NOMO-1 treated with dmso at 0.1 percent for 144 hours (cell line): ENCODE results near the gene MAPK6.

Experiments used
- DNase-seq: peaks from one replicate; lab custom pipeline; 2025; ENCODE audit not compliant: unreplicated experiment; lab: John Stamatoyannopoulos, UW

The MAPK6 gene

GRCh38 chr15:52101542-52102323, 82.7 kb downstream of the MAPK6 start:
- peak; percentile 46 for DNase-seq

GRCh38 chr15:52102463-52102862, 83.4 kb downstream of the MAPK6 start:
- DNase-seq = no peak

GRCh38 chr15:52103217-52104207, 84.5 kb downstream of the MAPK6 start:
- DNase-seq = peak; percentile 21

- no peak for DNase-seq
Measured at GRCh38 chr15:52104532-52105004, 85.5 kb downstream of the MAPK6 start.

DNA sequence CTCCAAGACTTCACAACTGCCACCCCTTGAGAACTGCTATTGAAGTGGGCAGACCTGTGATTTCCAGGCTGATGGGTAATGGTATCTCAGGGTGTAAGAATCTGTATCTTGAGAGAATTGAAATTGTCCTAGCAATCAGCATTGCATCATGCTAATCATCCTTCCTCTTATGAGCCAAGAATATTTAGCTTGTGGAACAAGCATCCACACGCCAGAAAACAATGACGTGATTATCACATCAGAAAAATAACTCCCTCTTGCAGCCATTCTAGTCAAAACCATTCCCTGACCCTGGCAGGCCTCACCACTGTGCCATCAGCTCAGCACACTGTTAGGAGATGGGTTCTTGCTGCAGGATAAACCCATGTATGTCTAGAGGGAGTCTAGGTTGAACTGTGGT, 86.8 kb downstream of the MAPK6 start:
- DNase-seq = no peak

DNA sequence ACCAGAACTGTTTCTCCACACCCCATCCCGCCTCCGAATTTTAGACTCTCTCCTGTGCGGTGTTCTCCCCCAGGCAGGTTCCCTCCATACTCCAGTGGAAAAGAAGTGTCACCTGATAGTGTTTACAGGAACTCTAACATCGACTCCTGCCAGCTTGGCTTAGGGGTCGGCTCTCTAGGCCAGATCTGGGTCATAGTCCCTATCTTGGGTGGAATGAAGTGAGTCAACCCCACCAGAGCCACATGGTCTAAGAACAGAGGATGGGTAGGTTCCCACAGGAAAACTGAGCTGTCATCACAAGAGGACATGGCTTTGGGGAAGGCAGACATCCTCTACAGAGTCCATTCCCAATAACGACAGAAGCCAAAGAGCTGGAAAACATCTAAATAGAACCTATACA, 87.6 kb downstream of the MAPK6 start:
- DNase-seq = no peak

GRCh38 chr15:52107238-52107637, 88.2 kb downstream of the MAPK6 start:
- DNase-seq = no peak

DNA sequence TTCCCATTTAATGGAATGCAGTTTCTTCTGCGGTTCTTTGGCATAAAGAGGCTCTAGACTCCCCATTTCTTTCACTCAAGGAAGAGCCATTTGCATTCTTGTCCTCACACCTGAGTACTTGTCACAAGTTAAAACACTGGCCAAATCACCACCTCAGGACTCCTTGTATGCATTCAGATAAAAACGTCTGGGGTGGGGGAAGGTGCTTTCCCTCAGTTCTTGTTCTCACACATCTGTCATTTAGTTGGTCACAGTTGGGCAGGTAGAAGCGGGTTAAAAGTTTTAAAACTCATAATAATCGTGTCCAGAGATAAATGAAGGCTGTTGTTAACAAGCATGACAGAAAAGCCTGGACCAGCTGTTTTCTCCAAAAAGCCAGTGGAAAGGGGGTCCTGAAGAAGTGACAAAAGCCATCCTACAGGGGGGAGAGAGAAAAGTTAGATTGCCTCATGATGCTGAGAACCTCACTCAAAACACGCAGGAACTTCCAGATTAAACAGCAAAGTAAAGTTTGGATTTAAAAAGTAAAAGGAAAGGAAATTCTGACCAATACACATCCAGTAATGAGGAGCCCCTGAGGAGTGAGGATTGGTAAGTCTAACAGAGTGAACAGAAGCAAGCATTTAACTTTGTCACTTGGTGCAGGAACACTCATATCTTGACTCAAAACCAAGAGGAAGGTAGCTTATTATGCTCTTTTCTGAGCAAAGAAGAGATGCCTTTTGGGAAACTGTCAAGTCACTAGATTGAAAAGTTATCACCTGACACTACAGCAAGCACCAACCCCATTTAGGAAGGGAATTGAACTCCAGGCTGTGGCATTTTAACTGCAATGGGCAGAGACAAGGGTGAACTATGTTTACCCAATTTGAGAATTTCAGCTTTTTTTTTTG, 90.8 kb downstream of the MAPK6 start:
- no peak for DNase-seq

DNA sequence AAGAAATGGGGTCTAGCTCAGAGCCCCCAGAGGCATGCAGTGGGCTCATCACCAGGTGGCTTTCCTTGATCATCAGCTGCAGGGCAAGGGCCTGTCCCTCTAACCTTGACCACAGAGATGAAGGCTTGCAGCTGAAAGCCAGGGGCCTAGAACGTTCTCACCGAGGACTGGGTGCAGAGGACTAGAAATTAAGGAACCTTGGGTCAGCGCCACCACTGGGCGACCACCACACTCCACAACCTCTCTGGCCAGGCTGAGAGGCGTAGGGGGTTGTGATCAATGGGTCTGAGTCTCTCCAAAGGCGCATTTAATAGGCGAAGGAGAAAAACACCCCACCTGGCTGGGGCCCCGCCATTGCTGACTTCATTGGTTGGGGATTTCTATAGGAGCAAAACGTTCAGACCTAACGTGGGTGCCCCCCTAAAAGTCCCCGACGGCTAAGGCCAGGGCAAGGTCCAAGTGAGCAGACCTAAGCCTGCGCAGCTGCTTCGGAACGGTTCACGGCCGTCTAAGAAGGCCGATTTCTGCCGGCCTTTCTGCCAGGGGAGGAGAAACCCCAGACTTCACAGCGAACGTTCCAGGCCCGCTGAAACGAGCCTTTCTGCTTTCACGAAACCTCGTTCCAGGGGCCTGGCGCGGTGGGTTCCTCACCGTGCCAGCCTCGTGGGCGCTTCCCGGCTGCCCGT, 92.6 kb downstream of the MAPK6 start:
- no peak for DNase-seq

DNA sequence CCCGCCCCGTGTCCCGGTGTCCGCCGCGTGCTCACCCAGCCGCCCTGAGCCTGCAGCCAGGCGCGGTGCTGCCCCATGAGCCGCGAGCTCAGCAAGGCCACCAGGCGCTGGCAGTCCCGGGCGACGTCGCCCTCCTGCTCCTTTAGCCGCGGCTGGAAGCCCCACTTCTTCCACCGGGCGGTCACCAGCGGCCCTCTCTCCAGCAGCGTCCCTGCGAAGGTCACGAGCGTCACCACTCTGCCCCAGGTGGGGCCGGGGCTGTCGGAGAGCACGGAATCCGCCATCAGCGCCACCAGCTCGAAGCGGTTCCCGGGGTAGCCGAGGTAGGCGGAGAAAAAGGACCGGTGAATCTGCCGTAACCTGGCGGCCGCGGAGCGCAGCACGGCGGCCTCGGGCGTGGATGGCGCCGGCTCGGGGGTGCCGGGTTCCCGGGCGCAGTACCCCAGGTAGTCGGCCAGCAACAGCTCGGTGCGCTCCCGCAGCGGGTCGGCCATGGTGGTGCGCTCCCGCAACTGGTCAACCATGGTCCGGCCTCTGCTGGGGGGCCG, 93.3 kb downstream of the MAPK6 start:
- no peak for DNase-seq

GRCh38 chr15:52113235-52113634, 94.2 kb downstream of the MAPK6 start:
- no peak for DNase-seq

DNA sequence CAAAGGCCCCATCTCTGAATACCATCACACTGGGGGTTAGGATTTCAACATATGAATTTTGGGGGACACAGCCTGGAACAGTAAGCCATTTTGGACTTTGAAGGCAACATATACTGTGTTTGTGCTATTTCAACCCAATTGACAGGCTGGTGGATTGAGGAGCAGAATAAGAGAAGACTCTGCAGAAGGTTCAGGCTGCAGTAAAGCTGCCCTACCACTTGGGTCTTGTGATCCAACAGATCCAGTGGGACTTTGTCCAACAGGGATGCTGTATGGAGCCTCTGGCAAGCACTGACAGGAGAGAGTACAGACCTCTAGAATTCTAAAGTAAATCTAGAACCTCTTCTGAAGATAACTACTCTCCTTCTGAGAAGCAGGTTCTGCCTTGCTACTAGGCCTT, 94.7 kb downstream of the MAPK6 start:
- no peak for DNase-seq

DNA sequence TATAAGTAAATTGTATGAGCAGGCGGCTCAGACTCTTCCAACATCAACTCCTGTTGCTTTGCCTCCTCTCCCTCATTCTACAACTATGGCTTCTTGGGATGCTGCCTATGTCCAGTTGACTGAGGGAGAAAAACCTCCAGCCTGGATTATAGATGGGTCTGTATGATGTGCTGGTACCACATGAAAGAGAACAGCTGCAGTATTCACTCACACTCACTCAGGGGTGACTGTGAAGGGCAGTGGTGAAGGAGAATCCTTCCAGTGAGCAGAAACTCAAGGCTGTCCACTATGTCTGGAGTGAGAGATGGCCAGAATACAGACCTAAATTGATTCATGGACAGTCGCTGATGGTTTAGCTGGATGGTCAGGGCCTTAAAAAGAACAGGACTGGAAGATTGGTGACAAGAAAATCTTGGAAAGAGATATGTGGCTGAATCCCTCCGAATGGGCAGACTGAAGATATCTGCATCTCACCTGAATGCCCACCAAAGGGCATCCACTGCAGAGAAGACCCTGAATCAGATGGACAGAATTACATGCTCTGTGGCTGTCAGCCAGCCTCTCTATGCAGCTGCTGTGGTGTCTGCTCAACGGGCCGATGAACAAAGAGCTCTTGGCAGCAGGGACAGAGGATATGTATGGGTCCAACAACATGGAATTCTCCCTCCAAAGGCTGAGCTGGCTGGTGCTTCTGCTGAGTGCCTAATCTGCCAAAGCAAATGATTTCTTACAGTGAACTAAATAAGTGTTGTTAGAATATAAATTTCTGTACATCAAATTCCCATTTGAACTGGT, 95.4 kb downstream of the MAPK6 start:
- DNase-seq = no peak

DNA sequence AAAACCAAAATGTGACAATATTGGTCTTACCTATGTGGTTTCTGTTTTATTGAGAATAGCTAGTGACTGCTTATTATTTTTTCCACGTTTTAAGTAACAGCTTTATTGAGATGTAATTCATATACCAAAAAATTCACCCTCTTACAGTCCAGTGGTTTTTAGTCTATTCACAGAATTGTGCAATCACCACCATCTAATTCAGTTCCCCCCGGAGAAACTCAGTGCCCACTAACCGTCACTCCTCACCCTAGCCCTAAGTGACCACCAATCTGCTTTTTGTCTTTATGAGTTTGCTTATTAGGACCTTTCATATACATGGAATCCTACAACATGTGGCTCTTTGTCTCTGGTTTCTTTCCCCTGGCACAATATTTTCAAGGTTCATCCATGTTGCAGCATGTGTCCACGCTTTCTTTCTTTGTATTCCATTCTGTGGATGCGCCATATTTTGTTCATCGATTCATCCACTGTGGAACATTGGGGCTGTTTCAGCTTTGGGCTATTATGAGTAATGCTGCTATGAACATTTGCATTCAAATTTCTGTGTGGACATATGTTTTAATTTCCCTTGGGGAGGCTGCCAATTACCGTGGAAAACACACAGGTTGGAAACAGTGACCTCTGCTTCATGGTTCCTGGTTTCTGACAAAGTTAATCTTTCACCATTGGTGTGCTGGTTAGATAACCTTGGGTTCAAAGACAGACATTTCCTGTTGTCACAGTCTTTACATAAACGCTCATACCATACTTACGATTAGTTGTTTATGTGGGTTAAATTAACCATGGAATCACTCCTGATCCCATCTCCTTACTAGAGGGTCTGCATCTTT, 96.8 kb downstream of the MAPK6 start:
- no peak for DNase-seq
